Measurements from ENCODE around the gene NCOR1.
"Not testable (repeated sequence)": the region's sequence is repeated elsewhere in the genome, so short reads cannot be mapped to it uniquely, and the experiment has no call there.

Gene NCOR1

GRCh38 chr17:16055139-16055538, 160.2 kb downstream of the NCOR1 start:
- not testable (repeated sequence) for H3K4me3 ChIP-seq (ENCODE audit: low read depth, low read length); H3K4me1 ChIP-seq (ENCODE audit: control insufficient read depth, insufficient read depth, low read length); H3K27me3 ChIP-seq (ENCODE audit: control insufficient read depth, insufficient read depth, low read length); H3K27ac ChIP-seq (ENCODE audit: low read depth, low read length); H3K9me3 ChIP-seq (ENCODE audit: control insufficient read depth, insufficient read depth, low read depth, low read length); H3K9ac ChIP-seq (ENCODE audit: low read length)
- peaks cover 61% of the 10 kb centered on the region for H3K36me3 ChIP-seq (ENCODE audit: control insufficient read depth, insufficient read depth, low read length)

- Histone ChIP-seq H3K27ac (ENCODE audit: low read depth, low read length) (no peak overlapping the region), H3K27me3 (ENCODE audit: control insufficient read depth, insufficient read depth, low read length) (no peaks in the 10 kb centered on the region), H3K9ac (ENCODE audit: low read length) (no peak overlapping the region), H3K4me1 (ENCODE audit: control insufficient read depth, insufficient read depth, low read length) (no peaks in the 10 kb centered on the region), H3K9me3 (ENCODE audit: control insufficient read depth, insufficient read depth, low read depth, low read length) (no peaks in the 10 kb centered on the region), H3K36me3 (ENCODE audit: control insufficient read depth, insufficient read depth, low read length) (peaks cover 54% of the 10 kb centered on the region), H3K4me3 (ENCODE audit: low read depth, low read length) (no peak overlapping the region)
Observed at GRCh38 chr17:16052486-16052885, 162.8 kb downstream of the NCOR1 start.

GRCh38 chr17:16050844-16051243, 164.5 kb downstream of the NCOR1 start:
- peaks cover 54% of the 10 kb centered on the region for H3K36me3 ChIP-seq (ENCODE audit: control insufficient read depth, insufficient read depth, low read length)
- H3K9ac ChIP-seq (ENCODE audit: low read length): no peak overlapping the region
- no peaks in the 10 kb centered on the region for H3K4me1 ChIP-seq (ENCODE audit: control insufficient read depth, insufficient read depth, low read length)
- no peak overlapping the region for H3K4me3 ChIP-seq (ENCODE audit: low read depth, low read length)
- H3K27ac ChIP-seq (ENCODE audit: low read depth, low read length): no peak overlapping the region
- H3K9me3 ChIP-seq (ENCODE audit: control insufficient read depth, insufficient read depth, low read depth, low read length): no peaks in the 10 kb centered on the region
- H3K27me3 ChIP-seq (ENCODE audit: control insufficient read depth, insufficient read depth, low read length): no peaks in the 10 kb centered on the region

GRCh38 chr17:16048811-16049449, 166.4 kb downstream of the NCOR1 start:
- Histone ChIP-seq H3K9me3 (ENCODE audit: control insufficient read depth, insufficient read depth, low read depth, low read length) (no peaks in the 10 kb centered on the region), H3K4me1 (ENCODE audit: control insufficient read depth, insufficient read depth, low read length) (peaks cover 10% of the 10 kb centered on the region), H3K4me3 (ENCODE audit: low read depth, low read length) (no peak overlapping the region), H3K9ac (ENCODE audit: low read length) (no peak overlapping the region), H3K27me3 (ENCODE audit: control insufficient read depth, insufficient read depth, low read length) (no peaks in the 10 kb centered on the region), H3K36me3 (ENCODE audit: control insufficient read depth, insufficient read depth, low read length) (peaks cover 56% of the 10 kb centered on the region), H3K27ac (ENCODE audit: low read depth, low read length) (no peak overlapping the region)

- Histone ChIP-seq H3K4me3 (ENCODE audit: low read depth, low read length) (no peak overlapping the region), H3K27ac (ENCODE audit: low read depth, low read length) (no peak overlapping the region), H3K4me1 (ENCODE audit: control insufficient read depth, insufficient read depth, low read length) (peaks cover 10% of the 10 kb centered on the region), H3K9me3 (ENCODE audit: control insufficient read depth, insufficient read depth, low read depth, low read length) (no peaks in the 10 kb centered on the region), H3K27me3 (ENCODE audit: control insufficient read depth, insufficient read depth, low read length) (no peaks in the 10 kb centered on the region), H3K36me3 (ENCODE audit: control insufficient read depth, insufficient read depth, low read length) (peaks cover 67% of the 10 kb centered on the region), H3K9ac (ENCODE audit: low read length) (no peak overlapping the region)
Observed at GRCh38 chr17:16046966-16047365, 168.4 kb downstream of the NCOR1 start.

- peaks cover 76% of the 10 kb centered on the region for H3K36me3 ChIP-seq (ENCODE audit: control insufficient read depth, insufficient read depth, low read length)
Observed at GRCh38 chr17:16044487-16044886, 170.8 kb downstream of the NCOR1 start.

GRCh38 chr17:16040710-16041251, 174.6 kb downstream of the NCOR1 start:
- no peaks in the 10 kb centered on the region for H3K9me3 ChIP-seq (ENCODE audit: control insufficient read depth, insufficient read depth, low read depth, low read length)
- H3K9ac ChIP-seq (ENCODE audit: low read length): no peak overlapping the region
- H3K27me3 ChIP-seq (ENCODE audit: control insufficient read depth, insufficient read depth, low read length): no peaks in the 10 kb centered on the region
- no peak overlapping the region for H3K4me3 ChIP-seq (ENCODE audit: low read depth, low read length)
- H3K4me1 ChIP-seq (ENCODE audit: control insufficient read depth, insufficient read depth, low read length): peaks cover 10% of the 10 kb centered on the region
- H3K27ac ChIP-seq (ENCODE audit: low read depth, low read length): no peak overlapping the region
- peaks cover 80% of the 10 kb centered on the region for H3K36me3 ChIP-seq (ENCODE audit: control insufficient read depth, insufficient read depth, low read length)

More at GRCh38 chr17:16044487-16044886, 170.8 kb downstream of the NCOR1 start:
- no peak overlapping the region for H3K4me3 ChIP-seq (ENCODE audit: low read depth, low read length)
- no peak overlapping the region for H3K9ac ChIP-seq (ENCODE audit: low read length)
- H3K27me3 ChIP-seq (ENCODE audit: control insufficient read depth, insufficient read depth, low read length): no peaks in the 10 kb centered on the region
- H3K9me3 ChIP-seq (ENCODE audit: control insufficient read depth, insufficient read depth, low read depth, low read length): no peaks in the 10 kb centered on the region
- H3K27ac ChIP-seq (ENCODE audit: low read depth, low read length): no peak overlapping the region
- peaks cover 10% of the 10 kb centered on the region for H3K4me1 ChIP-seq (ENCODE audit: control insufficient read depth, insufficient read depth, low read length)

- Histone ChIP-seq H3K9me3 (ENCODE audit: control insufficient read depth, insufficient read depth, low read depth, low read length) (no peaks in the 10 kb centered on the region), H3K4me1 (ENCODE audit: control insufficient read depth, insufficient read depth, low read length) (no peaks in the 10 kb centered on the region; the same call in 1 of the 2 replicates), H3K36me3 (ENCODE audit: control insufficient read depth, insufficient read depth, low read length) (peaks cover 90% of the 10 kb centered on the region), H3K27ac (ENCODE audit: low read depth, low read length) (peak overlapping the region; percentile 0; the same call in 1 of the 2 replicates), H3K27me3 (ENCODE audit: control insufficient read depth, insufficient read depth, low read length) (no peaks in the 10 kb centered on the region), H3K4me3 (ENCODE audit: low read depth, low read length) (no peak overlapping the region), H3K9ac (ENCODE audit: low read length) (no peak overlapping the region)
Observed at GRCh38 chr17:16037636-16038035, 177.7 kb downstream of the NCOR1 start.

- H3K36me3 ChIP-seq (ENCODE audit: control insufficient read depth, insufficient read depth, low read length): peaks cover 94% of the 10 kb centered on the region
- H3K27me3 ChIP-seq (ENCODE audit: control insufficient read depth, insufficient read depth, low read length): no peaks in the 10 kb centered on the region
- H3K4me3 ChIP-seq (ENCODE audit: low read depth, low read length): no peak overlapping the region
- no peak overlapping the region for H3K27ac ChIP-seq (ENCODE audit: low read depth, low read length)
- H3K4me1 ChIP-seq (ENCODE audit: control insufficient read depth, insufficient read depth, low read length): no peaks in the 10 kb centered on the region; the same call in 1 of the 2 replicates
- no peak overlapping the region for H3K9ac ChIP-seq (ENCODE audit: low read length)
- no peaks in the 10 kb centered on the region for H3K9me3 ChIP-seq (ENCODE audit: control insufficient read depth, insufficient read depth, low read depth, low read length)
Observed at GRCh38 chr17:16036261-16036660, 179.1 kb downstream of the NCOR1 start.

GRCh38 chr17:16033729-16034349, 181.5 kb downstream of the NCOR1 start:
- H3K36me3 ChIP-seq (ENCODE audit: control insufficient read depth, insufficient read depth, low read length): peaks cover 95% of the 10 kb centered on the region

More at GRCh38 chr17:16033729-16034349, 181.5 kb downstream of the NCOR1 start:
- no peaks in the 10 kb centered on the region for H3K9me3 ChIP-seq (ENCODE audit: control insufficient read depth, insufficient read depth, low read depth, low read length)
- H3K4me3 ChIP-seq (ENCODE audit: low read depth, low read length): no peak overlapping the region
- no peak overlapping the region for H3K27ac ChIP-seq (ENCODE audit: low read depth, low read length)
- no peak overlapping the region for H3K9ac ChIP-seq (ENCODE audit: low read length)
- H3K4me1 ChIP-seq (ENCODE audit: control insufficient read depth, insufficient read depth, low read length): no peaks in the 10 kb centered on the region; the same call in 1 of the 2 replicates
- no peaks in the 10 kb centered on the region for H3K27me3 ChIP-seq (ENCODE audit: control insufficient read depth, insufficient read depth, low read length)

Data from HUES6 (cell line).